UCSD-AML1 (cell line): ENCODE measurements around the gene HOMEZ.
A peak's percentile ranks its signal among the peaks of the same experiment; 100 is the strongest.

ENCODE experiments used
- DNase-seq: peaks from one replicate; lab custom pipeline; 2025; ENCODE audit not compliant: unreplicated experiment; lab: John Stamatoyannopoulos, UW

The HOMEZ gene

DNA sequence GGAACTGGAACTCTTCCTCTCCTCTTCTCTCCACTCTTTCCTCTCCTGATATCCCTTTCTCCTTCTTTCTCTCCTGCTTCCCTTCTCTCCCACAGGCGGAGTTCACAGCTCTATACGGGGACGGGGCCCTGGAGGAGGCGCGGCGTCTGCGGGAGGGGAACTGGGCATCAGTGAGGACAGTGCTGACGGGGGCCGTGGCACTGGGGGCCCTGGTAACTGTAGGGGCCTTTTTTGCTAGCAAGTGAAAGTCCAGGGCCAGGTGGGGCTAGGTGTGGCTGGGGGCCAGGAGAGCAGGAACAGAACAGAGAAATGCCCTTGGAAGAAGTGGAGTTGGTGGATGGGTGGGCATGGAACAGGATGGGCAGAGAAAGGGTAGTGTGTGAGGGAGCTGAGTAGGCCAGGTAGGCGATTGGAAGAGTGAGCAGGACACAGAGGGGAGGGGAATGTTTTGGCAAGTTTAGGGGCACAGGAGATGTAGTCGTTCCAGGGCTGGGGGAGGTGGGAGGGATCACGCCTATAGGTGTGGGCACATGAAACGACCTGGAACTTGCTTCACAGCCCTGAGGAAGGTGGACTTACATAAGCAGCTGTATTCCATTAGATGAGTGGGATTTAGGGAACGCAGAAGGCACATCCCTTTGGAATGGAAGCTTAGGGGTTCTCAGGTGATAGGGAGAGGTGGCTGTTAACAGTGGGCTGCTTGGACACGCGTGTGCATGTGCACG, 23.0 kb upstream of the HOMEZ start:
- no peak for DNase-seq

GRCh38 chr14:23307687-23308644, 22.0 kb upstream of the HOMEZ start:
- DNase-seq, result no peak

DNA sequence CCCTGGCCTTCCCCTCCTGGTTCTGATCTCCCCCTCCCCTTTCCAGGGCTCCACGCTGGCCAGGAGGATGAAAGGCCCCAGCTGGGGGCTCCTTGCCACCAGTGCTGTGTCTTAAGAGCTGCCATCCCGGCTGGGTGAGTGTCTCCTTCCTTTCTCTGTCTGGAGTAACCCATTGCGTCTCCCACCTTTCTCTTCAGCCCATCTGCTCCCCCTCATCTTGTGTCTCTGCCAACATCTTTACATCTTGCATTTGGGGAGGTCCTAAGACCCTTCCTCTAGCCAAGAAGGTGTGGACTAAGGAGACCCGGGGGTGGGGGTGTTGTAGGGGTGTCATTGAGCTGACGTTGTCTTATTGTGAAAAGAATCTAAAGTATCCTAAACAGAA, 21.2 kb upstream of the HOMEZ start:
- DNase-seq, result no peak

GRCh38 chr14:23306412-23307145, 20.6 kb upstream of the HOMEZ start, which contains the start of gene BCL2L2:
TSS of gene BCL2L2 (plus strand) at chr14:23306833. CDS start at chr14:23307768, 935 bp downstream.
- peak; percentile 91 for DNase-seq

- peak; percentile 68 for DNase-seq
These were observed 16.6 kb upstream of the HOMEZ start, which contains the start of gene PPP1R3E for GRCh38 chr14:23302290-23303225. TSS of gene PPP1R3E (minus strand) at chr14:23302859. CDS start at chr14:23302576, 283 bp downstream.

DNA sequence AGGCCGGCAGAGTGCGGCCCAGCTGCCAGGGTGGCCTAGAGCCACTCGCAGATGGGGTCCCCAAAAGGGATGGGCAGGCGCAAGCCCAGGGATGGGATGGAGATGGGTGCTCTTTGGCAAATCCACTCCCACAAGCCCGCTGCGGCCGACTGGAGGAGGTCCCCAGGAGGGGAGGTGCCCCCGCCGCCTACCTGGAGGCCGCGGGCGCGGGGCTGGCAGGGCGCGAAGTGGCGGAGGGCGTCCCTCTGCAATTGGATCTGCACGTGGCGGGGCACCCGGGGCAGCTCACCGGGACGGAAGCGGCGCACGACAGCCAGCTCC, 16.0 kb upstream of the HOMEZ start:
- no peak for DNase-seq

DNA sequence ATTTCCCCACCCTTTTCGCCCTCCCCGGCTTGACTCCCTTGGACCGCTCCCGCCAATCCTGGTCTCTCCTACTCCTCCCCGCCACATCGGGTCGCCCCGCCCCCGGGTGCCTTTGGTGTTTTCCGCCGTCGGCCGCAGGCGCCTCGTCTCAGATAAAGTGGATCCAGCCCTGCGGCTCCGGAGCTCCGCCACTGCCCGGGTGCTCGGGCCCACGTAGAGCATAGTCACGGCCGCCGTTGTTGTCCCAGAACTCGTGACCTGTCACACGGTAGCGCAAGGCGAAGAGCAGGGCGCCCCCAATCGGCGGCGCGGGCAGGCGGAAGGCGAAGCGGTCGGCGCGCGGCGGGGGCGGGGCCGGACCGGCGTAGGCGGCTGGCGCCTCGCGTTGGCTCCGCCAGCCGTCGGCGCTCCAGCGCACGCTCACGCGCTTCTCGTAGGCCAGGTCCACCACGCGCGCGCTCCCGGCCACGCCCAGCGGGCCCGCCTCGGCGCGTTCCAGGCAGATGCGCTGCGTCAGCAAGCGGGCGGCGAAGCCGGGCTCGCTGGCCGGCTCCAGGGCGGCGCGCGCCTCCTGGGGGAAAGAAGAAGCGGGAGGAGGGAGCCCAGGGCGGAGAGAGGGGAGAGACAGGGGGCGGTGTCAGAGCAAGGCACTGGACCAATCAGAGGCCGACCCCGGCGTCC, 15.5 kb upstream of the HOMEZ start:
- DNase-seq, result peak; percentile 100

GRCh38 chr14:23300687-23301223, 14.8 kb upstream of the HOMEZ start:
- DNase-seq, result peak; percentile 45

DNA sequence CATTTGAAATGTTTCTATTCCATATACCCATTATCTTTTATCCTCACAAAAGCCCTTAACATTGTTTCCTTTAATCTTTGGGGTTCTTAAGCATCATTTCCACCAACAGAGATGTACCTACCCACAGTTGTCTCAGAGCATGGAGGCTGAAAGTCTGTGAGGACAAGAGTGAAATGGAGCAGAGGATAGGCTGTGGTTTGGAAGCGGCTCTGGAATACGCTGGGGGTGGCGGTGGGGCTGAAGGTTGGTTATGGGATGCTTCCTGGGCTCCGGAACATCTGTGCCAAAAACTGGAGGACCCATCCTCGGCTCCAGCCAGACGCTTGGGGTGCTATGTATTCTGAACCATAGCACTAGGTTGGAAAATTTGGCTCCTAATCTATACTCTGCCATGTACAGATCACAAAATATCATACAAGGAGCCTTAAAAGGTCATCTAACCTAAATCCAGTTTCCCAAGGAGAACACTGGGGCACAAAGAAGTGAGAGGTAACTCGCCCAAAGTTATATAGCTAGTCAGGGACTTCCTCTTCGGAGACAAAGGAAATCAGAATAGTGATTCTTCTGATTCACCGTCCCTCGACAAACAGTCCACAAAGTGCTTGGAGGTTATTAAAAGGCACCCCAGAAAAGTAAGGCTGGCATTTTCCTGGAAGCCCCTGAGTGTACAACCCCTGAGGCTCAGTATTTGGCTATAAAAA, 14.2 kb upstream of the HOMEZ start:
- no peak for DNase-seq

- DNase-seq, result no peak
These were observed 13.5 kb upstream of the HOMEZ start for GRCh38 chr14:23299211-23299957.

DNA sequence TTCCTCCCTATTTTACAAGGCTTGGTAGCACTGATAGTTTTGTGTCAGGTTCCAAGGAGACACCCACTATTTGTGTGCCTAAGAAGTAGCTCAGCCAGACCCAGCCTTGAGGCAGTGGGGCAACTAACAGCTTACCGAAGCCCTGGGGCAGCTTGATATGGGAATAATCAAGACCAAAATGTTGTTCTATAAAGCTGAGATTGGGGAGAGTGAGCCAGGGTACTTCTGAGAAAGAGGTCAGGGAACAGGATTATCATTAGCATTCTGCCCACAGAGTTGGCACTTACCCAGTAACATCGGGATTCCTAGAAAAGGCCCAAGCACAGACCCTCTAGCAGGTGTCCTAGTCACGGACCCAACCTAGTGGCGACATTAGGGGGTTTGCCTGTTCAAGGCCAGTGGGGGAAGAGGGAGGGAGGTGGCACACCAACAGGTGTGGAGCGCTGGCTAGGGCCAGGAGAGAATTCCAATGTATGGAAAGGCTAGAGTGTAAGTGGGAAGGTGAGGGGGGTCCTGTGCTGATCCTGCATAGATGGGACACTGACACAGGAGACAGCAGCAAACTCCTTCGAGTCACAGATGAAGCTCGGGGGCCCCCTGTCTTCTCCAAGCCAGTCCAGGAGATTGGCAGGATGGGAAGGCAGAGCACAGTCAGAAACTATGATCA, 11.8 kb upstream of the HOMEZ start:
- DNase-seq, result no peak

DNA sequence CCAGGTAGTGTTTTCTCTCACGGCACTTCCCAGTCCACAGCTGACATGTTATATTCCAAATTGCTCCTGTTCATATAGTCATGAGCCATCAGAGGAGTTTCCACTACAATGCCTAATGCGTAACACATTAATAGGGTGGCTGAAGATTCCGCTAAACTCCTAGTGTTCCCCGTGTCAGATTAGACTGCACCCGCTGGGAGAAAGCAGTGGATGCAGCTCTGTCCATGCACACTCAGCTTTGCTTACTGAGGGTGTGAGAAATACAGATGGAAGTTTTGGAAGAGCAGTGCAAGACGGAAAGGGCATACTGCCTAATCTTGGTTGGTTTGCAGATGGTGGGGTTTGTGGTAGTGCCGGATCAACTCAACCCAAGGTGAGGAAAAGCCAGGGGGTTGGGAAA, 11.2 kb upstream of the HOMEZ start:
- no peak for DNase-seq

GRCh38 chr14:23296012-23296777, 10.3 kb upstream of the HOMEZ start:
- DNase-seq, result no peak

GRCh38 chr14:23294734-23295561, 9.0 kb upstream of the HOMEZ start:
- DNase-seq, result peak; percentile 45

DNA sequence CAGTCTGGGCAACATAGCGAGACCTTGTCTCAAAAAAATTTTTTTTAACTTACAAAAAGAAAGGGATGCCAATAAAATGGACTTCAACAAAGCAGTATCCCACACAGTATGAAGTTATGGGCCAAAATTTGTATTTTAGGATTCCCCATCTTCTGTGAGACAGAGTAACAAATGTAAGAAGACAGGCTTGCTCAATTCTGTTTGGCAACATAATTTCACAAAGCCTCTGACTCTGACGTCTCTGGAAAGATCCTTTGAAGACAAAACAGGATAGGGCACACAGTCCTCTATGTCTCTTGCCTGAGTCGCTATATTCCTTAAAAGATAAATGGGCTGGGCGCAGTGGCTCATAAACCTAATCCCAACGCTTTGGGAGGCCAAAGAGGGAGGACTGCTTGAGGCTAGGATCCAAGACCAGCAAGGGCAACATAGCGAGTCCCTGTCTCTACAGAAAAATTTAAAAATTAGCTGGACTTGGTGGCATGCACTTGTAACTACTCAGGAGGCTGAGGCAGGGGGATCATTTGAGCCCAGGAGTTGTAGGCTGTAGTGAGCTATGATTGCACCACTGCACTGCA, 1.1 kb upstream of the HOMEZ start:
- DNase-seq, result no peak
